GM18499 (cell line): Measurements from ENCODE around the gene TRIM14.
"Not testable (repeated sequence)": the region's sequence is repeated elsewhere in the genome, so short reads cannot be mapped to it uniquely, and the experiment has no call there.

Experiments used
- ATAC-seq: cut with Tn5 transposase; IDR thresholded peaks from one replicate; pipeline ENCODE4 v1.9.1; 2021; ENCODE audit warnings: moderate number of reproducible peaks; ENCODE audit not compliant: insufficient read depth, unreplicated experiment

The TRIM14 gene

DNA sequence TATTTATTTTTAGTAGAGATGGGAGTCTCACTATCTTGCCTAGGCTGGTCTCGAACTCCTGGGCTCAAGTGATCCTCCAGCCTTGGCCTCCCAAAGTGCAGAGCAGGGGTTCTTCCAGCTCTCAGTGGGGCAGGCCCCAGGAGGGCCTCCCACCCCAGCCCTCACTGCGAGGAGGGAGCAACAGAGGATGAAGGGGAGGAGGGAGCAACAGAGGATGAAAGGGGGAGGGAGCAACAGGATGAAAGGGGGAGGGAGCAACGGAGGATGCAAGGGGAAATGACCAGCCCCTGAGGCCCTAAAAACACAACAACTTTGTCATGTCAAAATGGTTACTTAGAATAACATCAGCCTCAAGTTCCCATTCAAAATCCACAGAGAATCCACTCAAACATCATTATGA is 10.0 kb downstream of the TRIM14 start:
- ATAC-seq = no peak

DNA sequence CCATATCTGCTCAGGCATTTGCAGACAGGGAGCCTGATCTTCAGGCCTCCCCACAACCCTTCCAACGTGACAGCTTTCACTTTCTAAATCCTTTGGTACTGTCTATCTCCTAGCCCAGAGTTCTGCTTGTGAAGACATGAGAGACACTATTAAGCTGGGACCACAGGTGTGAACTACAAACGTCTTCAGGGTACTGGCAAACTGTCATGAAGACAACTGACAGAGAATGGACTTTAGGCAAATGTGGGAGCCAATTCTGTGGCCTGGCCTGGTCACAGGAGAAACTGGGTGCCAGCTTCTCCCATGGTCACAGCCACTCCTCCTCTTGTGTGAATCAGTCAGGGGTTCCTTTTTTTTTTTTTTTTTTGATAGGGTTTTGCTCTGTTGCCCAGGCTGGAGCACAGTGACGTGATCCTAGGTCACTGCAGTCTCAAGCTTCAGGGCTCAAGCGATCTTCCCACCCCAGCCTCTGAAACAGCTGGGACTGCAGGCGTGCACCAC is 10.4 kb downstream of the TRIM14 start:
- ATAC-seq = peak; percentile 55

DNA sequence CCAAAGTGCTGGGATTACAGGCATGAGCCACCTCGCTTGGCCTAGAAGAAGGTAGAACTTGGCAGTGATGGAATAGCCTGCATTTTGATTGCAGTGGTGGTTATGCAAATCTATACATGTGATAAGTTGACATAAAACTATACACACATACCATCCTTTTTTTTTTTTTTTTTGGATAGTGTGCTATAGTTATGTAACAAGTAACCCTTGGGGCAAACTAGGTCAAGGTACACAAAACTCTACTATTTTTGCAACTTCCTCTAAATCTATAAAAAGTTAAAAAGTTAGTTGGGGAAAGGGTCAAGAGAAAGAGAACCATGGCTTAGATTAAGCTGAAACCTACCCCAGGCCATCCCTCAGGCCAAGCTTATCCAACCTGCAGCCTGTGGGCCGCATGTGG is 11.1 kb downstream of the TRIM14 start:
- no peak for ATAC-seq

DNA sequence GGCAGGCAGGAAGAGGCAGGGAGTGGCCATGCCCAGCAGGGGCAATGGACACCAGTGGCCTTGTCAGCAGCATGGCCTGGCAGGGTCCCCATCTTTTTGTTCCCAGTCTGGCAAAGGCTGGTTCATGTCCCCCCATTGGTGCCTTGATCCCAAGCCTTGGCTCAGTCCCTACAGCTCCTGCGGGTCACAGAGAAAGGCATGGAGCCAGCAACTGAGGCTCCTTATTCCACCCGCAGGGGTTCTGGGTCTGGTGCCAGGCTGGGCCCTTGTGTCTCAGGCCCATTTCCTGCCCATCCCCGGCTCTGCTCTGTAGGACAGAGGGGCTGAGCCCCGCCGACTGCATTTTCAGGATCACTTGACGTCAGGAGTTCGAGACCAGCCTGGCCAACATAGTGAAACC is 14.0 kb downstream of the TRIM14 start:
- no peak for ATAC-seq

DNA sequence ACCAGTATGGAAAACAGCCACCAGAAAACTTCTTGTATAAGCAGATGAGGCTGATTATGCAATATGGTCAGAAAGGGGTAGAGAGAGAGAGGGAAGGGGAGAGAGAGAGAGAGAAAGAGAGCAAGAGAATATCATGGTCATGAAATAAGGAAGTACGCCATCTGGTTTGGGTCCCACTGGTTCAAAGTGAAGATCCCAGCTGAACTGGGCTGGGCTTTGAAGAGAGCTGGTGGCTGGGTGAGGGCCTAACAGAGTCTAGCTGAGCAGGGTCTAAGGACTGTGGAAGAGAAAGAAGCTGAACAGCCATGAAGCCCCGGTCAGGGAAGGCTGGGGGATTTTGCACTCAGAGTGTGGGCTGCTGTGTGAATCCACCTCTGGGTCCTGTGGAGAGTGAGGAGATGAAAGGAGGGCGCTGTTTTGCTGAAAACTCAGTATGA is 14.6 kb downstream of the TRIM14 start:
- no peak for ATAC-seq

- peak; percentile 97 for ATAC-seq
Observed at GRCh38 chr9:98101868-98102273, 17.2 kb downstream of the TRIM14 start.

DNA sequence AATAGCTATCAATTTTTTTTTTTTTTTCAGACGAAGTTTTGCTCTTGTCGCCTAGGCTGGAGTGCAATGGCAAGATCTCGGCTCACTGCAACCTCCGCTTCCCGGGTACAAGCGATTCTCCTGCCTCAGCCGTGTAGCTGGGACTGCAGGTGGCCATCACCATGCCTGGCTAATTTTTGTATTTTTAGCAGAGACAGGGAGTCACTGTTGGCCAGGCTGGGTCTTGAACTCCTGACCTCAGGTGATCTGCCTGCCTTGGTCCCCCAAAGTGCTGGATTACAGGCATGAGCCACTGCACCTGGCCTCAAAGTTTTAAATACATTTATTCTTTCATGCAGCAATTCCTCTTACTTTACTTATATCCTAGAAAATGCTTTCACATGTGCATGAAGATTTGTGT is 17.6 kb downstream of the TRIM14 start:
- ATAC-seq = no peak

DNA sequence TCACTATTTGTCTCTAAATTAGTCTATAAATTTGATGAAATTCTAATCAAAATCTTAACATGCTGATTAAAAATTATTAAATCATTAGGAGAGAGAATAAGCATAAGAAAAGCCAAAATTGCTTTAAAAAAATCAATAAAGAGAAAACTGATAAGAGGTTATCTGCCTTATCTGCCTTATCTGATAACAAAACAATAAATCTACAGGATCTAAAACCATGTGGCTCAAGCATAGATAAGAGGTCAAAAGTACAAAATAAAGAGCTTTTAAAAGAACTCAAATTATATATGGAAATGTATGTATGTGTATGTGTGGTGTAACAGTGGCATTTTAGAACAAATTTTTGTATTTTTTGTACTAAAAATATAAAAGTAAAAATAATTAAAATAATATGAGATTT is 18.6 kb downstream of the TRIM14 start:
- ATAC-seq = no peak

DNA sequence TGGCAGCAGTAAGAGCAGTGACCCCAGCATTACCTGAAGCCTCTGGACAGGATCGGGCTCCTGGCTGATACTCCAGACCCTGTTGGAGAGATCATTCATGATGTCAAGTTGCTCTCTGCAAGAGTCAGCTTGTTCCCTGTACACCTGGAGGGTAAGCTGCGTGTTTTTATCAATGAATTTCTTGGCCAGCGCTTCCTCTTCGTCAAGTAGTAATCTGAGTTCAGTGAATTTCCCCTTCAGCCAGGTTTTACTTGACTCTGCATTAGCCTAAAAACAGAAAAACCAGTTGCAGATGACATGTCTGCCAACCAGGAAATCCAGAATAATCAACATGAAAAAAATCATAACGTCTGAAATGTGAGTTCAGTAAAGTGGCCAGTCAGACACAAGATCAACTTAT is 19.1 kb downstream of the TRIM14 start:
- no peak for ATAC-seq

DNA sequence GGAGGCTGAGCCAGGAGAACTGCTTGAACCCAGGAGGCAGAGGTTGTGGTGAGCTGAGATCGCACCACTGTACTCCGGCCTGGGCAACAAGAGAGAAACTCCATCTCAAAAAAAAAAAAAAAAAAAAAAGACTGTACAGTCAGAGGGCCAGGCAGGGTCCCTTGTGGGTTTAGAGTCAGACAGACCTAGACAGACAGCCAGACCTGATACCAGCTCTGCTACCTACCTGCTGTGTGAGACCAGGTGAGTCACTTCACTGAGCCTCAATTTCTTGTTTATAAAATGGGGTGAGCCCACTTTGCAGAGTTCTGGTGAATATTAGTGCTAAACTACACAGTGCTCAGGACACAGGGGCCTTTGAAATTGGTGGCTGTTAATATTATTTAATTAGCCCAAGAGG is 19.7 kb downstream of the TRIM14 start:
- no peak for ATAC-seq

- no peak for ATAC-seq
Observed at GRCh38 chr9:98097836-98098235, 21.2 kb downstream of the TRIM14 start.

DNA sequence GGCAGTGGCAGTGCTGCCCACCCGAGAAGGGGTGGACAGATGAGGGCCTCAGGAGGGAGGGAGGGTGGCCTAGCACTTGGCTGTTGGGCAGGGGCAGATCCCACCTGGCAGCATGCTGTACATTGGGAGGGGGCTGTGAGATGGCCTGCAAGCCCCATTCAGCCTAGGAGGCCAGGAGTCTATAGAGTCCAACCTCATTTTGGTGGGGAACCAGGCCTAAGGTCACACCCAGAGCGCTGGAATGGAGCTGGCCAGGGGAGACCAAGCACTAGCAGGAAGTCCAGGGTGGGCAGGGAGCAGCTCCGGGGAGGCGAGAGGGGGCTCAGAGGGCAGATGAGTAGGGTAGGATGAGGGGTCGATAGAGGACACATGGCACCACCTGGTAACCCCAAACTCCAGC is 22.9 kb downstream of the TRIM14 start:
- ATAC-seq = no peak

DNA sequence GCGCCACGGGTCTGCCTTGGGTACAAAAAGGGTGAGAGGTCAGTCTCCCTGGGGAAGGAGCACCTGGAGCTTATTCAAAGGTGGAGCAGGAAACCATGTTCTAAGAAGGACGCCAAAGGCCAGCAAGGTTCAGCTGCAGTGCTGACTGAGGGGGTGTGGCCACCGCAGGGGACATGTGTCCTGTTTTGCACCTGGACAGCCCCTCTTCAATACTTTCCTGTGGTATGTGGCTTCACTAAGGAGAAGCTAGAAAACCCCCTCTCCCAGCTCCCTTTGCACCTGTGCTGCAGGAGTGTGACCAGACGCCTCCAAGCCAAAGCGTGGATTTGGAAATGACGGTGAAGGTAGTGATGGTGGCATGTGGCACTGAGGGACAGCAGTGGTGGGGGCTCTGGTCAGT is 23.6 kb downstream of the TRIM14 start:
- ATAC-seq = no peak

DNA sequence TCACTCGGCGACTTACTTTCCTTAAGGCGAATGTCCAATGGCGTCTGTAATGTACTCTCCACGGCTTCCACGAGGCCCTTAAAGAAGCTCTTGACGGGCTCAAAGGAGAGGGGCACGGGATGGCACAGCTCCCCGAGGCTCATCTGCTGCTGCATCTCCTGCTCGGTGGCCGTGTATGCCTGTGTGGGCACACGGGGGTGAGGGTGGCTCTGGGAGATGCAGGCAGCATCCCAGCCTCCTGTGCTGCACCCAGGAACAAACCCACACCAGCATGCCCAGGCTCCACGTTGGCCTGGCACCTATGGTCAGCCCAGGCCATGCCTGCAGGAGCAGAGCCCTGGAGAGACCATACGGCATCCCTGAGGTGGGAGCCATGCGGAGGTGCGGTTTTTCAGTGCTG is 24.2 kb downstream of the TRIM14 start:
- ATAC-seq = no peak

GRCh38 chr9:98094316-98094715 is 24.7 kb downstream of the TRIM14 start:
- ATAC-seq = no peak

GRCh38 chr9:98092613-98092931 is 26.4 kb downstream of the TRIM14 start:
- ATAC-seq = no peak

DNA sequence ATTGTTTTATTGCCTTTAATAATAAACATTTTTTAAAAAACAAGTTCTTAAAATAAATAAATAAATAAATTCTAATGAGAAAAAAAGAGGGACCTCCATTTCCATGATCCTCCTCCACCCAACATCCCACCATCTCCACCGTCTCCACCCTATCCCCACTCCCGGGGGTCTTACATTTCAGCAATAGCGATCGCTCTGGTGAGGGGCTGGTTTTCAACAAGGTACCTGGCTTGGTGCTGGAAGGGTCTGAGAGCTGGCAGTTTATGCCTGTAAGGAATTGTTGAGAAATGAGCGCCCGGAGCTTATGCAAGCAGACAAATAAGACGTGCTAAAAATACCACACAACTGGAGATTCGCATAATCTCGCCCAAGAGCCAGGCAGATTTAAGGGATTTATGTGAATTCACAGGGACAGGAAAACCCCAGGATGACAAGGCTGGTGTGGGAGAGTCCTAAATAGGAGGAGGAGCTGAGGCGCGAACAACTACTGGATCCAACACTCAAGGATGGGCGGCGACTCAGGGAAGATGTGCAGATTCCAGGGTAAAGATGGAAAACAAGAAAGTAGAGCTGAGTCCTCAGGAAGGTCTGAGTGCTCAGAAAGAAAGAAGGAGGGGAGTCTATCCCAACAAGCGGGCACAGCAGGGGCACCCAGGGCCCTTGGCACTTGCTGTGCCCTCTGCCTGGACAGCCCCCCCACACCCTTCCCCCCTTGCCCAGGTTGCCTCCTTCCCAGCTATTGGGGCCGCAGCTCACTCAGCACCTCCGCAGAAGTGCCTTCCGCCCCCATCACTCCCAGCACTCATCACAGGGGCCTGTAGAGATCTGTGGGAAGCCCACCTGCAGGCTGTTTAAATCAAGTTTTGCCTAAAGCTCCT is 27.0 kb downstream of the TRIM14 start:
- no peak for ATAC-seq

- ATAC-seq = not testable (repeated sequence)
Observed at GRCh38 chr9:98090674-98091073, 28.3 kb downstream of the TRIM14 start.

DNA sequence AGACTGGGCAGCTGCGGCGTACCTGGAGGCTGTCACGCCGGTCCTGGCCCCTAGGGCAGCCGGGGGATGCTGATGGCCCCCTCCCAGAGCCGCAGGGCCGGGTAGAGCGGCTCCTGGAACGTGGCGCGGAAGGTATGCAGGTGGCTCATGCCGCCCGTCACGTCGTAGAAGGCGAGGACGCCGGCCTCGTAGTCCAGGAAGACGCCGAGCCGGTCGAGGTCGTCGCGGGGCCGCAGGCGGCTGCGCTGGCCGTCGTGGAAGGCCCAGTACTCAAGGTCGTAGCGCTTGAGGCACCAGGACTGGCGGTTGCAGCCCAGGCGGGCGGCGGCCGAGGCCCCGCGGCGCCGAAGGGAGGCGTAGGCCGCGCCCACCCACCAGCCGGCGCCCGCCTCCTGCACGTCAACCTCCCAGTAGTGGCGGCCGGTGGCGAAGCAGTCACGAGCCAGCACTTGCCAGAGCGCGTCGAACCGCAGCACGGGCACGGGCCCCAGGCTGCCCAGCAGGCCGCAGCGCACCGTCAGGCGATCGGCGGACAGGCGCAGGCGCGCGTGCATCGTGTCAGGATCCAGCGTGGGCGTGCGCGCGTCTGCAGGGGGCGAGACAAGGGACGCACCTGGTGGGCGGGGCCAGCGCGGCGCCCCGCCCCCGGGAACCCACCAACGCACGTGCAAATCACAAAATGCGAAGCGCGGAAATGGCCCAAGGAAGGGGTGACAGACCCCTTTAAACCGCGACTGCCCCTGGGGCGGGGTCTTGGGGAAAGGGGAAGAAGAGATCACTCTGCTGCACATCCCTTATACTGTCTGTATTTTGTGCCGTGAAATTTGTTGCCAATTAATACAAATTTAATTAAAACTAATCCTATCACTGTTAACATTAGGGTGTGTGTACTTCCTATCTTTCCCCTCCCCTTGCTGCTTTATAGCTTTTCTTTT is 31.3 kb downstream of the TRIM14 start:
- no peak for ATAC-seq

- no peak for ATAC-seq
Observed at GRCh38 chr9:98086461-98086860, 32.6 kb downstream of the TRIM14 start.

- ATAC-seq = no peak
Observed at GRCh38 chr9:98085944-98086343, 33.1 kb downstream of the TRIM14 start.
